ENCODE data around the gene CDHR5.

Gene CDHR5

DNA sequence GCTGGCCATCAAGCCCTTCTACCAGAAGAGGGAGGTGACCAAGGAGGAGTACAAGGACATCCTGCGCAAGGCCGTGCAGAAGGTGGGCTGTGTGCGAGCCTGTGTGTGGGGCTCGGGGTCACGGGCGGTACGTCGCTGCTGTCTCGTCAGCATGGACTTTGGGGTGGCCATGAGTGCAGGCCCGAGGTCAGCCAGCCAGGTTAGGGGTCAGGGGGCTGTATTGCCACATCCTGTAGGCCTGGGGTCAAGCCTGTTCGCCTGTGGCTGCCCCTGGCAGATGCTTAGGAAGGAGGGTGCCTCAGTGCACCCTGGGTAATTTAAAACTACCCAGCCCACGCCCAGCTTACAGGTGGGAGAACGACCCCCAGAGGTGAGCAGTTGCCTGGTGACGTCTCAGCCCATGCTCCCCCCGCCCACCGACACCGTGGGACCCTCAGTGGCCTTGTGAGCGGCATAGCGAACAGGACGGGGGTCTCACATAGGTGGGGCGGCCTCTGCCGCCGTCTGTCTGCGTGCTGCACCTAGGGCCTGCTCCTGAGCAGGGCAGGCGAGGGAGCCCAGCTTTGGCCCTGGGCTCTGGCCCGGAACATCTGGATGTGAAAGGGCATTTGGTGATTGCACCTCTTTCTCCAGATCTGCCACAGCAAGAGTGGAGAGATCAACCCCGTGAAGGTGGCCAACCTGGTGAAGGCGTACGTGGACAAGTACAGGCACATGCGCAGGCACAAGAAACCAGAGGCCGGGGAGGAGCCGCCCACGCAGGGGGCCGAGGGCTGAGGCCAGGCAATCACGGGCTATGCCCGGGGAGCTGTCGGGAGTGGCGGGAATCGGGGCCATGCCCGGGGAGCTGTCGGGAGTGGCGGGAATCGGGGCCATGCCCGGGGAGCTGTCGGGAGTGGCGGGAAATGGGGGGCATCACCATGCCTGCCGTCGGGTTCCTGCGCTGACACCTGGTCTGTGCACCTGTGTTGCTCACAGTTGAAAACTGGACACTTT, 13.5 kb downstream of the CDHR5 start:
- Histone ChIP-seq H3K4me2 (ENCODE audit: low read length) (no peak overlapping the region), H2AFZ (no peak overlapping the region), H3K9me3 (ENCODE audit: control insufficient read depth, low read length) (no peaks in the 10 kb centered on the region), H3K4me3 (ENCODE audit: low read depth, low read length) (no peak overlapping the region), H3K4me1 (no peaks in the 10 kb centered on the region), H3K27me3 (ENCODE audit: control insufficient read depth, insufficient read depth, low read length) (no peaks in the 10 kb centered on the region), H3K79me2 (no peaks in the 10 kb centered on the region), H3K27ac (no peak overlapping the region), H3K36me3 (ENCODE audit: control insufficient read depth, insufficient read depth, low read length) (no peaks in the 10 kb centered on the region), H3K9ac (no peak overlapping the region)
- TF ChIP-seq, protein P1, sequence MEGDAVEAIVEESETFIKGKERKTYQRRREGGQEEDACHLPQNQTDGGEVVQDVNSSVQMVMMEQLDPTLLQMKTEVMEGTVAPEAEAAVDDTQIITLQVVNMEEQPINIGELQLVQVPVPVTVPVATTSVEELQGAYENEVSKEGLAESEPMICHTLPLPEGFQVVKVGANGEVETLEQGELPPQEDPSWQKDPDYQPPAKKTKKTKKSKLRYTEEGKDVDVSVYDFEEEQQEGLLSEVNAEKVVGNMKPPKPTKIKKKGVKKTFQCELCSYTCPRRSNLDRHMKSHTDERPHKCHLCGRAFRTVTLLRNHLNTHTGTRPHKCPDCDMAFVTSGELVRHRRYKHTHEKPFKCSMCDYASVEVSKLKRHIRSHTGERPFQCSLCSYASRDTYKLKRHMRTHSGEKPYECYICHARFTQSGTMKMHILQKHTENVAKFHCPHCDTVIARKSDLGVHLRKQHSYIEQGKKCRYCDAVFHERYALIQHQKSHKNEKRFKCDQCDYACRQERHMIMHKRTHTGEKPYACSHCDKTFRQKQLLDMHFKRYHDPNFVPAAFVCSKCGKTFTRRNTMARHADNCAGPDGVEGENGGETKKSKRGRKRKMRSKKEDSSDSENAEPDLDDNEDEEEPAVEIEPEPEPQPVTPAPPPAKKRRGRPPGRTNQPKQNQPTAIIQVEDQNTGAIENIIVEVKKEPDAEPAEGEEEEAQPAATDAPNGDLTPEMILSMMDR (IDR thresholded peaks at IDR 0.05), result no peak

DNA sequence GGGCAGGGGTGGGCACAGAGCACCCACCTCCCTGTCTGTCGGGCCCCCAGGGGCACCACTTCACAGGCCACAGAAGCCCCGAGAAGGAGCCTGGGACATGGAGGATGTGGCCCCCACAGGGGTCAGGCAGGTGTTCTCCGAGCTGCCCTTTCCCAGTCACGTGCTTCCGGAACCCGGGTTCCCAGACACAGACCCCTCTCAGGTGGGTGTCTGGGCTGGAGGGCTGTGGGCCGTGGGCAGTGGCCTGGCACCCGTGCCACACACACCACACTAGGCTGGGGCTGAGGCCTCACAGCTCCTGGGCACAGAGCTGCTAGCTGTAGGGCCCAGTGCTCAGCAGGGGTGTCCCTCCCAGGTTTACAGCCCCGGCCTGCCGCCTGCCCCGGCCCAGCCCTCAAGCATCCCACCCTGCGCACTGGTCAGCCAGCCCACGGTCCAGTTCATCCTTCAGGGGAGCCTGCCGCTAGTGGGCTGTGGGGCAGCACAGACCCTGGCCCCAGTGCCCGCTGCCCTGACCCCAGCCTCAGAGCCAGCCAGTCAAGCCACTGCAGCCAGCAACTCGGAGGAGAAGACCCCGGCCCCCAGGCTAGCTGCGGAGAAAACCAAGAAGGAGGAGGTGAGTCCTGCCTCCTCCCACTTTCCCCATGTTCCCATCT, 14.5 kb downstream of the CDHR5 start:
- Histone ChIP-seq H3K4me1 (no peaks in the 10 kb centered on the region), H3K79me2 (no peaks in the 10 kb centered on the region), H3K36me3 (ENCODE audit: control insufficient read depth, insufficient read depth, low read length) (no peaks in the 10 kb centered on the region), H3K9ac (no peak overlapping the region), H3K27me3 (ENCODE audit: control insufficient read depth, insufficient read depth, low read length) (no peaks in the 10 kb centered on the region), H3K4me3 (ENCODE audit: low read depth, low read length) (no peak overlapping the region), H3K4me2 (ENCODE audit: low read length) (no peak overlapping the region), H3K9me3 (ENCODE audit: control insufficient read depth, low read length) (no peaks in the 10 kb centered on the region), H2AFZ (no peak overlapping the region), H3K27ac (no peak overlapping the region)
- TF ChIP-seq, protein P1 (IDR thresholded peaks at IDR 0.05), result no peak

DNA sequence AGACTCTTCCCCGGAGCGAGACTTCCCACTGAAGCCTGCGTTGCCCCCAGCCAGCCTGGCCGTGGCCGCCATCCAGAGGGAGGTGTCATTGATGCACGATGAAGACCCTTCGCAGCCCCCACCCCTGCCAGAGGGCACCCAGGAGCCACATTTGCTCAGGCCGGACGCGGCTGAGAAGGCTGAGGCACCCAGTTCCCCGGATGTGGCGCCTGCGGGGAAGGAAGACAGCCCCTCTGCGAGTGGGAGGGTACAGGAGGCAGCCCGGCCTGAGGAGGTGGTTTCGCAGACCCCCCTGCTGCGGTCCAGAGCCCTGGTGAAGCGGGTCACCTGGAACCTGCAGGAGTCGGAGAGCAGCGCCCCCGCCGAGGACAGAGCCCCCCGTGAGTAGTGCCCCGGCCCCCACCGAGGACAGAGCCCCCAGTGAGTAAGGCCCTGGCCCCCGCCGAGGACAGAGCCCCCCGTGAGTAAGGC, 15.4 kb downstream of the CDHR5 start:
- TF ChIP-seq, protein P1 (IDR thresholded peaks at IDR 0.05), result no peak
- Histone ChIP-seq H3K4me3 (ENCODE audit: low read depth, low read length) (no peak overlapping the region), H3K4me2 (ENCODE audit: low read length) (no peak overlapping the region), H2AFZ (no peak overlapping the region), H3K27me3 (ENCODE audit: control insufficient read depth, insufficient read depth, low read length) (no peaks in the 10 kb centered on the region), H3K9me3 (ENCODE audit: control insufficient read depth, low read length) (no peaks in the 10 kb centered on the region), H3K79me2 (no peaks in the 10 kb centered on the region), H3K36me3 (ENCODE audit: control insufficient read depth, insufficient read depth, low read length) (no peaks in the 10 kb centered on the region), H3K9ac (no peak overlapping the region), H3K4me1 (no peaks in the 10 kb centered on the region), H3K27ac (no peak overlapping the region)

- no peak overlapping the region for H3K4me3 ChIP-seq (ENCODE audit: low read depth, low read length)
- H3K36me3 ChIP-seq (ENCODE audit: control insufficient read depth, insufficient read depth, low read length), result no peaks in the 10 kb centered on the region
- no peak overlapping the region for H3K9ac ChIP-seq
- no peak overlapping the region for H3K27ac ChIP-seq
- H3K4me1 ChIP-seq, result no peaks in the 10 kb centered on the region
- no peaks in the 10 kb centered on the region for H3K9me3 ChIP-seq (ENCODE audit: control insufficient read depth, low read length)
- H3K27me3 ChIP-seq (ENCODE audit: control insufficient read depth, insufficient read depth, low read length), result no peaks in the 10 kb centered on the region
- H2AFZ ChIP-seq, result no peak overlapping the region
- no peak overlapping the region for H3K4me2 ChIP-seq (ENCODE audit: low read length)
- no peaks in the 10 kb centered on the region for H3K79me2 ChIP-seq
- TF ChIP-seq, protein P1 (IDR thresholded peaks at IDR 0.05), result no peak
These were observed 15.9 kb downstream of the CDHR5 start for GRCh38 chr11:608791-609251.
